Thymus (tissue), 11 donors: Measurements from ENCODE around the gene KLHL2. TPM values are rescaled to one million over a fixed set of nuclear protein-coding genes. Genes with fewer than 3 reads are reported as not detected.

ENCODE experiments used
- DNase-seq, 9 donors: peaks; one replicate each; pipeline ENCODE4 v3.0.0-alpha.2; 2013; ENCODE audit warnings: low spot score in 9 of 9, low read depth in 6 of 9, missing footprints in 1 of 9
- H3K27ac ChIP-seq, 2 donors: one replicate each; pipeline ENCODE4 v1.5.1; 2013; ENCODE audit warnings: control low read depth in 1 of 2, low read depth in 1 of 2, low read length in 1 of 2, mild to moderate bottlenecking in 1 of 2, moderate library complexity in 1 of 2
- H3K27me3 ChIP-seq, 2 donors: one replicate each; pipeline ENCODE4 v1.5.1; 2013; ENCODE audit warnings: low read length in 1 of 2; ENCODE audit not compliant: control insufficient read depth in 2 of 2, insufficient read depth in 1 of 2
- H3K36me3 ChIP-seq, 2 donors: one replicate each; pipeline ENCODE4 v1.5.1; 2013; ENCODE audit warnings: low read length in 1 of 2, mild to moderate bottlenecking in 1 of 2, moderate library complexity in 1 of 2; ENCODE audit not compliant: control insufficient read depth in 2 of 2, insufficient read depth in 2 of 2
- H3K4me1 ChIP-seq, 2 donors: one replicate each; pipeline ENCODE4 v1.5.1; 2013; ENCODE audit warnings: low read length in 2 of 2; ENCODE audit not compliant: control insufficient read depth in 2 of 2, insufficient read depth in 2 of 2
- H3K4me3 ChIP-seq, 2 donors: one replicate each; pipeline ENCODE4 v1.5.1; 2013; ENCODE audit warnings: low read length in 2 of 2, control low read depth in 1 of 2, mild to moderate bottlenecking in 1 of 2
- H3K9me3 ChIP-seq, 2 donors: one replicate each; pipeline ENCODE4 v1.5.1; 2013; ENCODE audit warnings: low read length in 1 of 2, mild to moderate bottlenecking in 1 of 2; ENCODE audit not compliant: control insufficient read depth in 2 of 2, insufficient read depth in 1 of 2
- WGBS: extraction: QIAGEN DNeasy Blood & Tissue Kit; methylation state at CpG from one replicate; pipeline ENCODE4 v1.1.7; 2013; 5-methylcytosine and 5-hydroxymethylcytosine counted together
- polyA plus RNA-seq: library from polyadenylated mRNA; stranded (reverse); fragments of 200-250 nt; gene quantifications from one replicate; pipeline ENCODE4 v1.2.3, GENCODE V29; 2013
- total RNA-seq: library from RNA; stranded (reverse); fragments of 120-200 nt; gene quantifications from one replicate; pipeline ENCODE4 v1.2.4, GENCODE V29; 2013
- donor health status: healthy.

Gene KLHL2
- total and polyA plus RNA-seq, 2 donors = 12.1 to 29.3 TPM

DNA sequence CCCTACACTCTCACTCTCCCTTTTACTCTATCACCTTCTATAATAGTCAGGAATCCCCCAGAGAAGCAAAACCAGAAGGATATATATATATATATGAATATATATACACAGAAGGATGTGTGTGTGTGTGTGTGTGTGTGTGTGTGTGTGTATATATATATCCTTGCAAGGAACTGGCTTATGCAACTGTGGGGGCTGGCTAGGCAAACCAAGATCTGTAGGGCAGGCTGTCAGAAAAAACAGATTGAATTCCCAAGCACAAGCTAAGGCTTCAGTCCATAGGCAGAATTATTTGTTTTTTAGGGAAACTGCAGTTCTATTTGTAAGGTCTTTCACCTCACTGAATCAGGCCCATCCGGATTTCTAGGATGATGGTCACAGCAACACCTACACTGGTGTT, 13.0 kb upstream of the KLHL2 start:
- no peaks in the 10 kb centered on the region for H3K36me3 ChIP-seq
- no peak overlapping the region for H3K4me3 ChIP-seq
- no peaks in the 10 kb centered on the region for H3K27me3 ChIP-seq
- no peaks in the 10 kb centered on the region for H3K4me1 ChIP-seq
- H3K9me3 ChIP-seq = no peaks in the 10 kb centered on the region
- no peak for DNase-seq
- H3K27ac ChIP-seq = no peak overlapping the region
- WGBS = 96% methylated on average over 1 of the region's 1 CpG

DNA sequence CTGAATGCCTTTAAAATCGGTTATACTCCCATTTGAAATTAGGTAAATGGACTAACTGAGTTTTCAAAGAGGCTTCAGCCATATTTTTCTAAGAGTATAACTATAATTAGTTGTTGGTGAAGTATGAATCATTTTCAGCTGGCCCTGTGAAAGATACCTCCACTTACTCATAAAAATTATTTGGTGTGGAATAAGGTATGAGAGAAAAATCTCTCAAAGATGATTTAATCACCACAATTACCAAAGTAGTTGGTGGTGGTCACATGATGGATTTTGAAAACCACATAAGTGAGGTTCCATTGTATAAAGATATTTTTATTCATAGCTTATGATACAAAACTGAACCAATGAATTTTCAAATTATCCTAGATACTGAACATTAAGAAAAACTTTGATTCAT, 9.0 kb upstream of the KLHL2 start:
- no peaks in the 10 kb centered on the region for H3K4me1 ChIP-seq
- no peaks in the 10 kb centered on the region for H3K9me3 ChIP-seq
- 94% methylated on average over 1 of the region's 1 CpG for WGBS
- H3K27me3 ChIP-seq = no peaks in the 10 kb centered on the region
- DNase-seq = no peak
- no peaks in the 10 kb centered on the region for H3K36me3 ChIP-seq
- H3K27ac ChIP-seq = no peak overlapping the region
- no peak overlapping the region for H3K4me3 ChIP-seq

DNA sequence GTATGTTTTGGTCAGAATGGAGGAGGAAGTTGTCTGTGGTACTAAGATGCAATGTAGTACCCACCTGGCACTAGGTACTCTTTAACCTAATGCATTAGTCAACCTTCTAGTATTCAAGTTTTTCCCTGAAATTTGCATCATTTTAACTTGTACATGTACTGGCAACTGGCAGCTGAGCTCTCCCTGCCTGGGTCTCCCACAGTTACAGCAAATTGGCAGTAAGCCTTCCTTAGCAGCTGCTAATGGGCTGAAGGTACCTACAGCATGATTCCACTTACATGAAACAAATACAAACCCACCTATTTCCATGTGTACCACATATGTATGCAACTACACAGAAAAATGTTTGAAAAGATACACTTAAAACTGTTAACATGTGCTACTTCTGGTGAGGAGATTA, 8.1 kb upstream of the KLHL2 start:
- H3K36me3 ChIP-seq = no peaks in the 10 kb centered on the region
- H3K4me3 ChIP-seq = no peak overlapping the region
- DNase-seq = no peak
- no peaks in the 10 kb centered on the region for H3K27me3 ChIP-seq
- H3K9me3 ChIP-seq = no peaks in the 10 kb centered on the region
- no peaks in the 10 kb centered on the region for H3K4me1 ChIP-seq
- H3K27ac ChIP-seq = no peak overlapping the region

DNA sequence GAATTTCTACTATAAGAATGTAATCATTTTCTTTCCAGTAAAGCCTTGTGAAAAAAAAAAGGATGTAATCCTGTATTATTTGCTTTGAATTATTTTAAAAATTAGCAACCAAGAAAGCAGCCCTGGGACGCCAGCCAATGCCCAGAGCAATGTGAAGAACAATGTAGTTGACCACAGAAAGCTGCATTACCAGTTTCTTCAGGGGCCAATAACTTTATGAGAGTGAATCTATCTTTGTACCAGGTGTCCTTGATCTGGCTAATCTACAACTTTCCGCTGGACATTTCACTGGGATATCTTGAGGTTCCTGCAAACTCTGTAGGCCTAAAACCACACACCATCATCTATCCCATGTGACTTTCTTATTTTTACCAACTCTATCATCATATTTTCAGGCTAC, 7.6 kb upstream of the KLHL2 start:
- no peaks in the 10 kb centered on the region for H3K27me3 ChIP-seq
- WGBS = 95% methylated on average over 2 of the region's 2 CpGs
- H3K36me3 ChIP-seq = no peaks in the 10 kb centered on the region
- peaks cover 0 to 2% of the 10 kb centered on the region in 2 donors for H3K4me1 ChIP-seq
- H3K4me3 ChIP-seq = no peak overlapping the region
- no peak for DNase-seq
- H3K27ac ChIP-seq = no peak overlapping the region
- H3K9me3 ChIP-seq = no peaks in the 10 kb centered on the region

DNA sequence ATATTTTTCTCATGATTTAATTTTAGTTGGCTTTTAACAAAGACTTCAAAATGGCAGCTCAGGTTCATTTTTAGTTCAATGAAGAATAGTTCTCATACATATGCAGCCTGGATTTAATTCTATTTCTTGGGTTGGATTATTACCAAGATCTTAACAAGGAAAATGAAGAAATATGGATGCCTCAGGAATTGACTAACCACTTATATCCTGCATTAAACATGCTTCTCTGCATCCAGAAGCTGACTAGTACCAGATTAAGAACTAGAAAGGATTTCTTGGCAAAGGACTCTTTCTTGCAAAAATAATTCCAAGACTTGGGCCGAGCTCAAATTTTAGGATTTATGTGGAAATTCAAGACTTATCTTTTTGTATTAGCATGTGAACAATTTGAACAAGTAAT, 5.6 kb upstream of the KLHL2 start:
- H3K27me3 ChIP-seq = peaks cover 0 to 5% of the 10 kb centered on the region in 2 donors

DNA sequence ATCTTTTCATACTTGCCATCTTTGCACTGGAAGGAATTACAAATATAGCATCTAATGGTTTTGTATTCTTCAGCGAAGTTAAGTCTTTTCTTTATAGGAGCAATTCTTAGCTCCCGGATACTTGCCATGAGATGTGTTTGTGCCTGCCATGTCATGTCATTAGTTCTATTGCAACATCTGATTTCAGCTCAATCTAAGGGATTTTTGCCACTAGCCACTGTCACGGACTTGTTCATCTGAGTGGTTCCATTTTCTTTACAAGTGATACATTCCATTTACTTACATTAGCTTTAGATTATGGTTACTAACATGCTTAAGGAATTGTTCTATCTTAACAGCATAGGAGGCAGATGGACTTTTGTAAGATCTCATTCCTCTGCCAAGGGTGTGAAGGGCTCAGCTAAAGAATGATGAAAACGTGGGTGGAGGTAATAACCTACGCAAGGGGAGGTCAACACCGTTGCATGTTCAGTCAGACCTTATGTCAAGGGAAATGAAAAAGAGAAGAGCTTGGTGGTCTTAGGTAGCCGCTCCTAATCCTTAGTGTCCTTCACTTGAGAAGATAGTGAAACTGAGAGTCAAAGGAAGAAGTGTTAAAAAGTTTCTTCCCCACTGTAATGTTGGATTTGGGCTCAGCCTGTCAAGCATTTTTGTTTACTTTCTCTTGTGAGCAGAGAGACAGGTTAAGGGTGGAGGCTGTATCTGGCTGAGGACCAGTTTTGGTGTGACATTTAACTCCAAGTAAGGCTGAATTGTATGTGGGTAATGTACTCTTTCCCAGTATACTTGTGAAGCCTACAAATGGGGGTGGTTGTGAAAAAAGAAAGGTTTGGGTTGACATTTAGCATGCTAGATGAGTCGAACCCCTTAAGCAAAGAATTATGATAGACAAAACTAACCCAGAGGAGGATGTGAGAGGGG, 3.6 kb upstream of the KLHL2 start:
- Histone ChIP-seq H3K4me1 (peaks cover 3 to 17% of the 10 kb centered on the region in 2 donors), H3K27me3 (peaks cover 0 to 11% of the 10 kb centered on the region in 2 donors), H3K9me3 (no peaks in the 10 kb centered on the region), H3K36me3 (no peaks in the 10 kb centered on the region), H3K27ac (peak overlapping the region in 1 of 2 donors; percentile 49), H3K4me3 (no peak overlapping the region)
- DNase-seq = peak in 1 of 9 donors; percentile 7
- 95% methylated on average over 8 of the region's 8 CpGs for WGBS

More for the DNA sequence above, 5.6 kb upstream of the KLHL2 start:
- no peaks in the 10 kb centered on the region for H3K9me3 ChIP-seq
- H3K4me3 ChIP-seq = no peak overlapping the region
- peaks cover 0 to 7% of the 10 kb centered on the region in 2 donors for H3K4me1 ChIP-seq
- 97% methylated on average over 1 of the region's 1 CpG for WGBS
- no peak overlapping the region for H3K27ac ChIP-seq
- DNase-seq = no peak
- H3K36me3 ChIP-seq = no peaks in the 10 kb centered on the region

DNA sequence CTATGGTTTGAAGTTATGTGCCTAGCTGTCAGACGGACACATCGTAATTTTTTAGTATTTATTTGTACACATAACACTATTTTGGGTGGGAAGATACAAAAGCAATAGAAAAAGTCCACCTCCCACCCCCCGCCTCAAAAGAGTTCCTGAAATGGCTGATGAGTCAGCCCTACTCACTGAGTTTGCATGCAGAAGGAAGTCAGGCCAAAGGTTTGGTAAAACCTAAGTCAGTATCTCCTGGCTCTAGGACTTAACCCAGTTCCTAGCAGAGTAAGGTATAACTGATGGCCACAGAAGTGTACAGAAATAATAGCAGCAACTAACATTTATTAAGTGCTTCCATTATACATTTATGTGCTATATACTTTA, 2.9 kb upstream of the KLHL2 start:
- WGBS = 85% methylated on average over 3 of the region's 3 CpGs
- no peak for DNase-seq
- Histone ChIP-seq H3K27ac (peak overlapping the region in 1 of 2 donors; percentile 49), H3K27me3 (peaks cover 0 to 14% of the 10 kb centered on the region in 2 donors), H3K4me1 (peaks cover 3 to 21% of the 10 kb centered on the region in 2 donors), H3K9me3 (no peaks in the 10 kb centered on the region), H3K4me3 (no peak overlapping the region), H3K36me3 (no peaks in the 10 kb centered on the region)

DNA sequence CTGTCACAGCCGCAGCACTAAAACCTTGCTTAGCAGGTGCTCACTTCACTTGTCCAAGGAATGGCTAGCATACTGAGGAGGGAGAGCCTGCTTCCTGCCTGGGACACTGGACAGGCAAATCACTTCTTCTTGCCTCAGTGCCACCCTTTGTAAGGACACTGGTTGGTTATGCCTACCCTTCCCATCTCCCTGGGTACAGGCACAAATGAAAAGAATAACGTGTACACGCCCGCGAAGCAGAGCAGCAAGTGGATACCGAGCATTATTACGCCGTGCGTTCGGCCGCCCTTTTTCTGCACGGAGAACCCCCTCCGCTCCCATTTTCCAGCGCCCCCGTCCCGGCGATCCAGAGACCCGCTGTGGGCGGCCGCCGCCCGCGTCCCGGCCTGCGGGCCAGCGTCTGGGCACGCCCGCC, 338 bp upstream of the KLHL2 start:
- peaks cover 3 to 21% of the 10 kb centered on the region in 2 donors for H3K4me1 ChIP-seq
- WGBS = under 1% methylated on average over 28 of the region's 28 CpGs
- DNase-seq = peak in 6 of 9 donors; percentile 10 to 57 (median 22)

DNA sequence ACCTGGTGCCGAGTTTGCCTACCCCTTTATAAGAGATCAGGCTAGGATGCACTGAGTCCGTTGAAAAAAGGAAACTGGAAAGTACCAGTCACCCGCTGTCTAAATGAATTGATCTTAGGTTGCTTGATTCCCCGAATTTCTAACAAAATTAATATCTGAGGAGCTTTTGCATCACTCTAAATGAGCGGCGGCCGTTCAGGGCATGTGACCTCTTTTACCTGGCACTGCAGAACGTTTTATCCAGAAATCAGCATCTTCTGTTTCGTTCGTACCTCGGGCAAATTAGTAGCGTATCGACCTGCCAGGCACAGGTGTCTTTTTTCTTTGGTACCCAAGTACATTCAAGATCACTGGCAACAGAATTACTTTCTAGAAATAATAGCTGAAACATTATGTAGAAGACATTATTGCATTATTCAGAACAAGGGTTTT, 876 bp downstream of the KLHL2 start:
- no peaks in the 10 kb centered on the region for H3K9me3 ChIP-seq
- H3K36me3 ChIP-seq = no peaks in the 10 kb centered on the region
- DNase-seq = peak in 3 of 9 donors; percentile 10 to 49 (median 17)
- peaks cover 3 to 21% of the 10 kb centered on the region in 2 donors for H3K4me1 ChIP-seq
- no peak overlapping the region for H3K27ac ChIP-seq
- peaks cover 0 to 14% of the 10 kb centered on the region in 2 donors for H3K27me3 ChIP-seq
- 23% methylated on average over 13 of the region's 13 CpGs for WGBS
- peak overlapping the region; percentile 50 to 91 for H3K4me3 ChIP-seq

More for the DNA sequence above, 338 bp upstream of the KLHL2 start:
- Histone ChIP-seq H3K9me3 (no peaks in the 10 kb centered on the region), H3K36me3 (no peaks in the 10 kb centered on the region), H3K4me3 (peak overlapping the region; percentile 51 to 91), H3K27me3 (peaks cover 0 to 14% of the 10 kb centered on the region in 2 donors), H3K27ac (peak overlapping the region in 1 of 2 donors; percentile 81)
